A549 (cell line): ENCODE measurements around the gene TMEM135. TPM values are rescaled to one million over a fixed set of nuclear protein-coding genes. Genes with fewer than 3 reads are reported as not detected.
A peak's percentile ranks its signal among the peaks of the same experiment; 100 is the strongest.

ENCODE experiments used
- ATAC-seq, 2 experiments: fragments of 200-7000 bp in 1 of 2; fragments of >200 bp in 1 of 2; cut with Nextera tagmentation in 1 of 2; cut with Tn5 transposase in 1 of 2; 3 replicates each; pipeline versions ENCODE4 v1.8.0 to v1.9.1; 2018 to 2020; ENCODE audit warnings: mild to moderate bottlenecking in 1 of 2, moderate library complexity in 1 of 2
- CTCF ChIA-PET: fragments of 300-600 bp; sonication (Branson Sonifier 250); formaldehyde crosslinking; extraction: SDS; loops from one replicate; lab custom pipeline; 2021; ENCODE audit warnings: antibody characterized with exemption, inconsistent platforms; lab: Yijun Ruan, JAX
- POLR2A ChIA-PET: fragments of 350-600 bp; formaldehyde crosslinking; extraction: SDS; loops from one replicate; lab custom pipeline; 2021; ENCODE audit warnings: antibody characterized with exemption, inconsistent platforms; lab: Yijun Ruan, JAX
- DNase-seq, 2 experiments: peaks; one replicate each; pipeline versions ENCODE4 v3.0.0 to v3.0.0-alpha.2; 2011 to 2016; ENCODE audit warnings: low read depth in 1 of 2, low spot score in 1 of 2
- FAIRE-seq: peaks from 2 replicates; lab custom pipeline; 2011; peaks lifted over from hg19 to GRCh38; lab: Jason Lieb, UNC
- H3K27ac ChIP-seq, 2 experiments: fragments of >200 bp; sonication (Bioruptor Twin); formaldehyde crosslinking; 3 replicates each; pipeline ENCODE4 v1.5.1; 2016 to 2017
- H3K4me1 ChIP-seq: fragments of >200 bp; sonication (Bioruptor Twin); formaldehyde crosslinking; 3 replicates; pipeline ENCODE4 v1.6.1; 2016
- H3K4me2 ChIP-seq: fragments of >200 bp; sonication (Bioruptor Twin); formaldehyde crosslinking; 3 replicates; pipeline ENCODE4 v1.6.1; 2016
- H3K4me3 ChIP-seq: fragments of >200 bp; sonication (Bioruptor Twin); formaldehyde crosslinking; 3 replicates; pipeline ENCODE4 v1.5.1; 2016
- H3K9me3 ChIP-seq: fragments of >200 bp; sonication (Bioruptor Twin); formaldehyde crosslinking; 3 replicates; pipeline ENCODE4 v1.6.1; 2016
- CEBPB ChIP-seq, 2 experiments: fragments of >200 bp in 1 of 2; sonication (Bioruptor Twin) in 1 of 2; formaldehyde crosslinking in 1 of 2; IDR thresholded peaks; 2 replicates each; pipeline ENCODE4 v1.6.1; 2012 to 2016
- EHF ChIP-seq: fragments of 250-450 bp; sonication (Bioruptor Pico); IDR thresholded peaks from 2 replicates; pipeline ENCODE4 v1.5.0; 2020; ENCODE audit warnings: mild to moderate bottlenecking
- EP300 ChIP-seq, 2 experiments: fragments of >200 bp; sonication (Bioruptor Twin); formaldehyde crosslinking; IDR thresholded peaks; 2 replicates in 1 of 2; 3 replicates in 1 of 2; pipeline ENCODE4 v1.6.1; 2016 to 2017
- ESRRA ChIP-seq: fragments of 150-350 bp; IDR thresholded peaks from 2 replicates; pipeline ENCODE4 v1.6.1; 2014; ENCODE audit warnings: mild to moderate bottlenecking, low read length, borderline replicate concordance
- FOSB ChIP-seq: fragments of 250-450 bp; sonication (Bioruptor Pico); IDR thresholded peaks from 2 replicates; pipeline ENCODE4 v1.5.0; 2020; ENCODE audit warnings: mild to moderate bottlenecking, moderate library complexity
- HDAC2 ChIP-seq: fragments of 200-600 bp; sonication (generic); IDR thresholded peaks from 2 replicates; pipeline ENCODE4 v1.6.1; 2016
- HOXA7 ChIP-seq: fragments of 250-450 bp; sonication (Bioruptor Pico); IDR thresholded peaks from 2 replicates; pipeline ENCODE4 v1.5.0; 2020; ENCODE audit warnings: mild to moderate bottlenecking, moderate library complexity
- HOXB13 ChIP-seq: fragments of 250-450 bp; sonication (Bioruptor Pico); IDR thresholded peaks from 2 replicates; pipeline ENCODE4 v1.5.0; 2020; ENCODE audit warnings: low read depth, mild to moderate bottlenecking, moderate library complexity
- JUNB ChIP-seq: fragments of >200 bp; sonication (Bioruptor Twin); formaldehyde crosslinking; IDR thresholded peaks from 2 replicates; pipeline ENCODE4 v1.6.1; 2016
- KDM1A ChIP-seq: fragments of 200-600 bp; sonication (generic); IDR thresholded peaks from 2 replicates; pipeline ENCODE4 v1.6.1; 2016; ENCODE audit warnings: low read depth, mild to moderate bottlenecking
- KDM5A ChIP-seq: fragments of 200-600 bp; sonication (generic); IDR thresholded peaks from 2 replicates; pipeline ENCODE4 v1.6.1; 2016; ENCODE audit warnings: antibody characterized with exemption, mild to moderate bottlenecking
- MAFK ChIP-seq: fragments of 450-650 bp; IDR thresholded peaks from 2 replicates; pipeline ENCODE4 v1.6.1; 2014; ENCODE audit not compliant: partially characterized antibody
- POLR2A ChIP-seq: IDR thresholded peaks from 2 replicates; pipeline ENCODE4 v1.6.1; 2012; ENCODE audit warnings: mild to moderate bottlenecking, low read length
- RARB ChIP-seq: fragments of 250-450 bp; sonication (Bioruptor Pico); IDR thresholded peaks from 2 replicates; pipeline ENCODE4 v1.8.0; 2021; ENCODE audit warnings: mild to moderate bottlenecking, moderate library complexity
- RFX5 ChIP-seq: fragments of 450-650 bp; IDR thresholded peaks from 2 replicates; pipeline ENCODE4 v1.7.1; 2014; ENCODE audit warnings: antibody characterized with exemption, mild to moderate bottlenecking, moderate library complexity
- RNF2 ChIP-seq: fragments of 200-600 bp; sonication (generic); IDR thresholded peaks from 2 replicates; pipeline ENCODE4 v1.6.1; 2016; ENCODE audit warnings: low read depth, mild to moderate bottlenecking, antibody characterized with exemption, moderate library complexity, borderline replicate concordance
- SMC3 ChIP-seq: fragments of >200 bp; sonication (Bioruptor Twin); formaldehyde crosslinking; IDR thresholded peaks from 3 replicates; pipeline ENCODE4 v1.6.1; 2018; ENCODE audit warnings: inconsistent platforms
- TP53 ChIP-seq: fragments of 250-450 bp; sonication (Bioruptor Pico); IDR thresholded peaks from 2 replicates; pipeline ENCODE4 v1.5.0; 2021; ENCODE audit warnings: mild to moderate bottlenecking, moderate library complexity
- ZC3H11A ChIP-seq: fragments of 450-650 bp; IDR thresholded peaks from 2 replicates; pipeline ENCODE4 v1.6.1; 2014; ENCODE audit warnings: antibody characterized with exemption, mild to moderate bottlenecking
- WGBS: methylation state at CpG from one replicate; pipeline ENCODE4 v1.1.6; 2017; ENCODE audit errors: missing lambda C conversion rate; 5-methylcytosine and 5-hydroxymethylcytosine counted together
- polyA plus RNA-seq, 4 experiments: library from polyadenylated mRNA; depleted of rRNA in 3 of 4; stranded (reverse); fragments of >200 nt; fragmentation: RNase III in 1 of 4; extraction: RNeasy Plus Mini Kit Qiagen cat#74134 plus additional on column Dnase treatment in 1 of 4; gene quantifications; 2 replicates in 3 of 4; 3 replicates in 1 of 4; pipeline ENCODE4 v1.2.3, GENCODE V29; 2011 to 2017
- TF ChIP-seq, protein P1 (sequence below): fragments of >200 bp; sonication (Bioruptor Twin); formaldehyde crosslinking; IDR thresholded peaks from 2 replicates; pipeline ENCODE4 v1.6.1; 2016
- TF ChIP-seq, protein P2 (sequence below): fragments of 150-350 bp; IDR thresholded peaks from 2 replicates; pipeline ENCODE4 v1.6.1; 2014; ENCODE audit warnings: low read depth, mild to moderate bottlenecking, low read length

The TMEM135 gene
- polyA plus RNA-seq, 2 of the 4 experiments (the other 2 are of a cell fraction), result 18.4 to 18.5 TPM

DNA sequence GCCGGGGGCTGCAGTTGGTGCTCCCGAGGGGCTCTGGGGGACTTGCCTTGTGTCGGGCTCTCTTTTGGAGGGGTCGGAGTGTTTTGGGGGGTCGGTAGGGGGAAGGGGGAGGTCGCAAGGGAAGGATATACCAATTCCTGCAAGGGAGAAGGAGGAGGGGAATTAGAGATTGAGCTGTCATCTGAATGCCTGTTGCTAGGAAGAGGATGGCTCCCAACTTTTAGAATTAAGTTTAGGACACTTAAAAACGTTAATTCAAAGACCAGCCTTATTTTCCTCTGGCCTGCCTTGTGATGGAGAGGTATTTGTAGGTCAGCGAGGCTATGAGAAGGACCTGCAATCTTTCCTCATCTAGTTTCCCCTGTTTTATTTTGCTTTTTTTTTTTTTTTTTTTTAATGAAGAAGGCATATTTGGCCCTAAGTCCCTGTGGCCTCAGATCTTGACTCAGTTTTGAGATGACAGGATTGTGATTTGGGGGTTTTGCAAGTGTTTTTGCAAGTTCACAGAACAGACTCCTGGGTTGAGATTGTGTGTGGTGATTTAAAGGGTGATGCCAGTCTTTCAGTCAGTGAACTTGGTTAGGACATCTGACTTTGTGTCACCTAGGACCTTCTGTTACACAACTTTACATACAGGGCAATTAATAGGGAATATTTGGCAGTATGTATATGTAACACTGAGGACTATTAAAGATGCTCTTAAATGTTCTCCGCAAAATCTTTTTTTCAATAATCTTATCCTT is 672 bp downstream of the TMEM135 start:
- H3K27ac ChIP-seq, result peak overlapping the region; percentile 94
- ATAC-seq, result peak; percentile 6 to 24; a peak in 4 of 6 replicates

DNA sequence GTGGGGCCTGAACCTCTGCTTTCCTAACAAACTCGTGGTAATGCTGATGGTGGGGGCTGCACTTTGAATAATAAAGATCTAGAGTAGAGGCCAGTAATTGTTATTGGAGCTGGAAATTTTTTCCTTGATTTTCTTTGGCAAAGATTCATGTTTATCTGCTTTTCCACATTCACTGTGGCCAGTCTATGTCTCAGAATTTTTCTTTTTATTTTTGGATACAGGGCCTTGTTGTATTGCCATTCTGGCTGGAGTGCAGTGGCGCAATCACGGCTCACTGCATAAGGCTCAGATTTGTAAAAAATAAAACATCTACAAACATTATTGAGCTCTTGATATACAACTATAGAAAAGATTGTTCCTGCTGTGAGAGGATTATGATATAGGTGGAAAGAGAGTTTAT is 1.6 kb downstream of the TMEM135 start:
- TF ChIP-seq CEBPB (IDR thresholded peaks at IDR 0.05) (peak in 1 of 2 experiments; percentile 40; a peak in 1 of 4 replicates), EP300 (IDR thresholded peaks at IDR 0.05) (no peak)
- Histone ChIP-seq H3K4me2 (peak overlapping the region; percentile 87), H3K4me3 (peak overlapping the region; percentile 94), H3K9me3 (no peaks in the 10 kb centered on the region), H3K27ac (peak overlapping the region in 1 of 2 experiments; percentile 29; a peak in 1 of 6 replicates), H3K4me1 (peaks cover 25% of the 10 kb centered on the region)
- DNase-seq, result no peak
- WGBS, result 48% methylated on average over 3 of the region's 3 CpGs
- ChIA-PET CTCF (interaction anchor here (0.9 to 1.0 kb wide), 2 partner anchors 56 to 250 kb away, joined by 3 to 5 read pairs; no protein-coding TSS in a partner anchor), POLR2A (no interaction called here)
- no peak for ATAC-seq
- no peak for FAIRE-seq

More for the DNA sequence above, 672 bp downstream of the TMEM135 start:
- H3K4me2 ChIP-seq, result peak overlapping the region; percentile 87
- CTCF ChIA-PET, result interaction anchor here (0.6 to 2.5 kb wide), 5 partner anchors 43 to 149 kb away, joined by 3 to 8 read pairs (median 3); no protein-coding TSS in a partner anchor
- TF ChIP-seq RARB, result no peak
- TF ChIP-seq KDM5A, result 0 out of 2 replicates have a peak, but pooled peaks have one; percentile 23
- TF ChIP-seq, all 56 proteins: peak for 1
- DNase-seq (no peak), FAIRE-seq (no peak)
- Histone ChIP-seq H3K4me3 (peak overlapping the region; percentile 94), H3K4me1 (peaks cover 25% of the 10 kb centered on the region), H3K9me3 (no peaks in the 10 kb centered on the region)
- POLR2A ChIA-PET, result interaction anchor here (0.6 to 1.9 kb wide), 8 partner anchors 12 to 781 kb away, joined by 3 to 16 read pairs (median 4); partner anchors contain the start of gene FZD4
- WGBS, result 23% methylated on average over 4 of the region's 9 CpGs

DNA sequence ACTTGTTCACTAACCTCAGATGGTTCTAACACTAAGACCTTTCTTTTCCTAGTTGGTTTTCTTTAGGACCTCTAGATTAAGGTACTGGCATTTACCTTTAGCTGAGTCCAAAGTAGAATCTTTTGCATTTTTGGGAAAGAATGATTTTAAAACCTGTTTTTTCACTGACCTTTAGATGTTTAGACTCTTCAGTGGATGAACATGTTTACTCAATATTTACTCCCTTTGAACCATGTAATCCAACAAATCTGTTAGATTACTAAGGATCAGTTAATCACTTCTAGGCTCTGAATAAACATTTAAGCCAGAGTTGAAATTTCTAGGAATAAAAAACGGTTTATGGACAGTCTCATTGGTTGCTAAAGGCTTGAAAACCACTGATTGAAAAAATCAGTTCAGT is 6.2 kb downstream of the TMEM135 start:
- Histone ChIP-seq H3K4me2 (no peak overlapping the region), H3K9me3 (peaks cover 6% of the 10 kb centered on the region; the same call in 1 of the 3 replicates), H3K4me3 (no peak overlapping the region), H3K27ac (no peak overlapping the region), H3K4me1 (peaks cover 14% of the 10 kb centered on the region; the same call in 2 of the 3 replicates)
- TF ChIP-seq HOXA7, result no peak
- no peak for TF ChIP-seq MAFK
- CTCF ChIA-PET, result no interaction called here
- POLR2A ChIA-PET, result no interaction called here
- ATAC-seq, result no peak
- FAIRE-seq, result peak; percentile 32
- no peak for DNase-seq
- 69% methylated on average over 1 of the region's 1 CpG for WGBS

DNA sequence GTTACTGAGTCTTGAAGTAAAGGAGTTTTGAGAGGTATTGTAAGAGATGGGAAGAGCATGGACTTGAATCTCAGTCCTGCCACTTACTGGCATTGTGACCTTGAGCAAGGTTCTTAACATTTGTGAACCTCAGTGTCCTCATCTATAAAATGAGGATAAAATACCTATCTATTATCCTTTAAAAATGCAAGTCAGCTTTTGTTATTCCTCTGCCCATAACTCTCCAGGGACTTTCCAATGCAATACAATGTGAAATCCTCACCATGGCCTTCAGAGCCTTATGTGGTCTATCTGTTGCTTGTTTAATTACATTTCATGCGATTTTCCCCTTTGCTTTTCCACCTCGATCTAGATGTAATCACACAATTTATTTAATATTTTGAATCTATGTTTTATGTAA is 9.1 kb downstream of the TMEM135 start:
- no peak for DNase-seq
- POLR2A ChIA-PET, result no interaction called here

DNA sequence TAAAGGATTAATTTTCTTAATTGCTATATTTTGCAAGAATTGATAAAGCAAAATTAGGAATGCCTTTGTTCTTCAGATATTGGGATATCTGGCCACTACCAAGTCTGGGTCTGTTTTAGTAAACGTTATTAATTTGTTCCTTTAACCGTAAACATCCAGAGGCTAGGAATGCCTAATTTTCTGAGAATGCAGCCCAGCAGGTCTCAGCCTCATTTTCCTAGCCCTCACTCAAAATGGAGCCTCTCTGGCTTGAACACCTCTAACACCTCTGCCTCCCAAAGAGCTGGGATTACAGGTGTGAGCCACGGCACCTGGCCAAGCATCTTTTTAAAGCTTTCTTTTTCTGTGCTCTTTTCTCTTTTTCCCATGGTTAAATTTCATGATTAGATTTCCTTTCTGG is 18.4 kb downstream of the TMEM135 start:
- TF ChIP-seq HOXA7, result no peak
- TF ChIP-seq ESRRA, result no peak
- TF ChIP-seq JUNB, result no peak
- TF ChIP-seq FOSB, result no peak
- TF ChIP-seq SMC3, result no peak
- no peak for TF ChIP-seq ZC3H11A
- TF ChIP-seq POLR2A, result no peak
- no peak for TF ChIP-seq HDAC2
- TF ChIP-seq, protein P1, sequence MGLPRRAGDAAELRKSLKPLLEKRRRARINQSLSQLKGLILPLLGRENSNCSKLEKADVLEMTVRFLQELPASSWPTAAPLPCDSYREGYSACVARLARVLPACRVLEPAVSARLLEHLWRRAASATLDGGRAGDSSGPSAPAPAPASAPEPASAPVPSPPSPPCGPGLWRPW, result no peak
- TF ChIP-seq, protein P2, sequence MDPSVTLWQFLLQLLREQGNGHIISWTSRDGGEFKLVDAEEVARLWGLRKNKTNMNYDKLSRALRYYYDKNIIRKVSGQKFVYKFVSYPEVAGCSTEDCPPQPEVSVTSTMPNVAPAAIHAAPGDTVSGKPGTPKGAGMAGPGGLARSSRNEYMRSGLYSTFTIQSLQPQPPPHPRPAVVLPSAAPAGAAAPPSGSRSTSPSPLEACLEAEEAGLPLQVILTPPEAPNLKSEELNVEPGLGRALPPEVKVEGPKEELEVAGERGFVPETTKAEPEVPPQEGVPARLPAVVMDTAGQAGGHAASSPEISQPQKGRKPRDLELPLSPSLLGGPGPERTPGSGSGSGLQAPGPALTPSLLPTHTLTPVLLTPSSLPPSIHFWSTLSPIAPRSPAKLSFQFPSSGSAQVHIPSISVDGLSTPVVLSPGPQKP, result no peak
- TF ChIP-seq KDM1A, result no peak
- no peak for TF ChIP-seq RNF2
- 79% methylated on average over 3 of the region's 3 CpGs for WGBS
- DNase-seq (no peak), FAIRE-seq (no peak), ATAC-seq (no peak)
- POLR2A ChIA-PET, result no interaction called here
- Histone ChIP-seq H3K4me3 (no peak overlapping the region), H3K9me3 (no peaks in the 10 kb centered on the region), H3K4me1 (no peaks in the 10 kb centered on the region), H3K27ac (no peak overlapping the region), H3K4me2 (no peak overlapping the region)
- CTCF ChIA-PET, result no interaction called here

More for the DNA sequence above, 9.1 kb downstream of the TMEM135 start:
- CTCF ChIA-PET, result no interaction called here
- 92% methylated on average over 2 of the region's 2 CpGs for WGBS
- no peaks in the 10 kb centered on the region for H3K4me1 ChIP-seq
- no peak overlapping the region for H3K4me3 ChIP-seq
- H3K9me3 ChIP-seq, result peaks cover 6% of the 10 kb centered on the region; the same call in 1 of the 3 replicates
- no peak for FAIRE-seq
- H3K27ac ChIP-seq, result no peak overlapping the region
- no peak overlapping the region for H3K4me2 ChIP-seq
- no peak for ATAC-seq
- TF ChIP-seq HOXB13, result no peak
- no peak for TF ChIP-seq RFX5
- TF ChIP-seq TP53 (CRISPR knock-in tag), result no peak
- no peak for TF ChIP-seq EHF (CRISPR knock-in tag)
- peak; percentile 56 for TF ChIP-seq MAFK
- TF ChIP-seq, all 56 proteins: peak for 1
